Measurements from ENCODE around the gene ARFGAP3.

Gene ARFGAP3

GRCh38 chr22:42884616-42885375 lies 27.7 kb upstream of the ARFGAP3 start:
- no peak for DNase-seq (ENCODE audit: extremely low read depth in 1 of 2, low read depth in 1 of 2)

DNA sequence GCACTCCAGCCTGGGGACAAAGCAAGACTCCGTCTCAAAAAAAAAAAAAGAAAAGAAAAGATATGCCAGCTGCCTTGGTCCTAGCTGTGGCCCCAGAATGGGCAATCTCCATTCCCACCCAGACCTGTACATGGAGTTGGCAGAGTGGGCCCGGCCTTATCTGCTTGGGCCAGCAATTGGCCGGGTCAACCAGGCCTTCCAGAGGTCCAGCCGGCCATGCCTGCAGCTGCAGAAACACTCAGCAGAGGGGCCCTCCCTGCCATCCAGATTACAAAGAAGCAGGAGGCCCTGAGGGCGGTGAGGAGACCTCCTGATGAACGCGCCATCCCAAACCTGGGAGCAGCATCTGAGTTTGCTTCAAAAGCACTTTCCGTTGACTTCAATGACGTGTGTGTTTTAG lies 26.9 kb upstream of the ARFGAP3 start:
- no peak for DNase-seq (ENCODE audit: extremely low read depth in 1 of 2, low read depth in 1 of 2)

GRCh38 chr22:42883121-42883520 lies 26.0 kb upstream of the ARFGAP3 start:
- no peak for DNase-seq (ENCODE audit: extremely low read depth in 1 of 2, low read depth in 1 of 2)

GRCh38 chr22:42881982-42882656 lies 25.0 kb upstream of the ARFGAP3 start:
- DNase-seq (ENCODE audit: extremely low read depth in 1 of 2, low read depth in 1 of 2) = no peak

DNA sequence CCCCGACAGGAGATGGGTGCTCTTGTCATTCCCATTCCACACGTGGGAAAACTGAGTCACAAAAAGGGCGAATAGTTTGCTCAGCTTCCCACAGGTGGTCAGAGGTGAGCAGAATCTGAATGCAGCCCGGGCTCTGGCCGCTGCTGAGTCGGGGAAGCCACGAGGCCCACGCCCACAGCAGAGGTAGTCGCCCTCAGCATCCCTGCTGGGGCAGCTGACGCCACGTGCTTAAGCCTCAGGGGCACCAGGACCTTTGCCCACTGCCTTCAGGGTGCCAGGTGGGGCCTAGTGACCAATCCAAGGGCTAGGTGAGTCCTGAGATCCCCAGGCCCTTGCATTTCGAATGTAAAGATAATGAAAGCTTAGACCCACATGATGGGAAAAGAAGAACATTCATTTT lies 24.2 kb upstream of the ARFGAP3 start:
- DNase-seq (ENCODE audit: extremely low read depth in 1 of 2, low read depth in 1 of 2) = no peak

DNA sequence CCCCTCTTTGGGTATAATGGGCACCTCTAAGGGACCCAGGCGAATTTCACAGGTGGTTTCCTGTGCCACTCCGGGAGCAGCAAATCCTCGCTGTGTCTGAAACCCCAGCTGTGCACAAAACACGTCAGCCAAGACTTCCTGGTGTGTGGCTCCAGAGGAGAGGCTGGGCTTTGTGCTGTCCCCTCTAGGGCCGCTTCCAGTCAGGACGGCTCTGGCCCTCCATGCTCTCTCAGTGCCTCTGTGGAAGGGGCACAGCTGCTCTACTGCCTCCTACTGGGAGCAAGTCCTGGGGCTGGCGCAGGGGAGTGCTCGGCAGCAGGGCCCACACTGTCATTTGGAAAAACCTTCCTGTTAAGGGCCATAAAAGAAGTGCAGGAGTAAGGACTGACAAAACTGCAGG lies 23.7 kb upstream of the ARFGAP3 start:
- DNase-seq (ENCODE audit: extremely low read depth in 1 of 2, low read depth in 1 of 2) = no peak

DNA sequence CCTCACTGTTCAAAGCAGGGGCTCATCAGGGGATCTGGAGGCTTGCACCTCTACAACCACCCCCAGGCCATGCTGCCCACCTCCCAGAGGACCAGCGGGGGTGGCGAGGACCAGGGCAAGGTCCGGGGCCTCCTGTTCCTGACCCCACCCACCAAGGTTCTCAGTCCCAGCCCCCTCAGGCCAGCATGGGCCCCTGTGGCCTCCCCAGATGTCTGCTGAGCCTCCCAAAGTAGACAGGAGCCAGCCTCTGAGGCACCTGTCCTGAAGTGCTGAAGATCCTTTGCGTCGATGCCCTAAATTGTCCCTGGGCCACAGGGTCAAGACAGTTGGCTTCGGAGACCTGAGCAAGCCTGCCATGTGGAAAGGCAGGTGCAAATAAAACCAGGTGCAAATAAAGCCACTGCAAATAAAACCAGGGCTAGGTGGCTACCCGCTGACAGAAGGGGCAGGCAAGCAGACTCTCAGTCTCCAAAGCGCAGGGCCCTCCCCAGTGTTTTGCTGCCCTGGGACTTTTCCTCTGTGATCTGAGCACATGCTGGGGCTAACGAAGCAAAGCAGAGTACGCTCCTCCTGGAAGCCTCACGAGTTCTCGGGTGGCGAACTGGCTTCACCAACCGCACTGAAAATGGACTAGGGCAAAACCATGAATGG lies 22.4 kb upstream of the ARFGAP3 start:
- DNase-seq (ENCODE audit: extremely low read depth in 1 of 2, low read depth in 1 of 2) = no peak

GRCh38 chr22:42878561-42879305 lies 21.7 kb upstream of the ARFGAP3 start:
- no peak for DNase-seq (ENCODE audit: extremely low read depth in 1 of 2, low read depth in 1 of 2)

- DNase-seq (ENCODE audit: extremely low read depth in 1 of 2, low read depth in 1 of 2) = no peak
These were observed 20.7 kb upstream of the ARFGAP3 start for GRCh38 chr22:42877597-42878340.

GRCh38 chr22:42877158-42877557 lies 20.1 kb upstream of the ARFGAP3 start:
- DNase-seq (ENCODE audit: extremely low read depth in 1 of 2, low read depth in 1 of 2) = no peak

- no peak for DNase-seq (ENCODE audit: extremely low read depth in 1 of 2, low read depth in 1 of 2)
These were observed 19.0 kb upstream of the ARFGAP3 start for GRCh38 chr22:42876041-42876440.

DNA sequence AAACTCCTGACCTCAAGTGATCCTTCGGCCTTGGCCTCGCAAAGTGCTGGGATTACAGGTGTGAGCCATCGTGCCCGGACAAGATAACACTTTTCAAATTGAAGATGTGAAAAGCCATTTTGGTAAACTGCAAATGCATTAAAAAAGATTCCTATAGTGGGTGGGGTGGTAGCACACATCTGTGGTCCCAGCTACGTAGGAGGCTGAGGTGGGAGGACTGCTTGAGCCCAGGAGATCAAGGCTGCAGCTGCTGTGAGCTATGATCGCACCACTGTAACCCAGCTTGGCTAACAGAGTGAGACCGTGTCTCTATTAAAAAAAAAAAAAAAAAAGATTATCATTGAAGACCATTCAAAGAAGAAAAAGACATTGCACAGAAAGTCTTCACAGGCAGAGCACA lies 16.9 kb upstream of the ARFGAP3 start:
- no peak for DNase-seq (ENCODE audit: extremely low read depth in 1 of 2, low read depth in 1 of 2)

GRCh38 chr22:42873356-42873755 lies 16.3 kb upstream of the ARFGAP3 start:
- no peak for DNase-seq (ENCODE audit: extremely low read depth in 1 of 2, low read depth in 1 of 2)

GRCh38 chr22:42872821-42873220 lies 15.7 kb upstream of the ARFGAP3 start:
- DNase-seq (ENCODE audit: extremely low read depth in 1 of 2, low read depth in 1 of 2) = no peak

- no peak for DNase-seq (ENCODE audit: extremely low read depth in 1 of 2, low read depth in 1 of 2)
These were observed 14.3 kb upstream of the ARFGAP3 start for GRCh38 chr22:42871146-42872050.

GRCh38 chr22:42869888-42870480 lies 12.9 kb upstream of the ARFGAP3 start:
- no peak for DNase-seq (ENCODE audit: extremely low read depth in 1 of 2, low read depth in 1 of 2)

GRCh38 chr22:42869463-42869862 lies 12.4 kb upstream of the ARFGAP3 start:
- no peak for DNase-seq (ENCODE audit: extremely low read depth in 1 of 2, low read depth in 1 of 2)

DNA sequence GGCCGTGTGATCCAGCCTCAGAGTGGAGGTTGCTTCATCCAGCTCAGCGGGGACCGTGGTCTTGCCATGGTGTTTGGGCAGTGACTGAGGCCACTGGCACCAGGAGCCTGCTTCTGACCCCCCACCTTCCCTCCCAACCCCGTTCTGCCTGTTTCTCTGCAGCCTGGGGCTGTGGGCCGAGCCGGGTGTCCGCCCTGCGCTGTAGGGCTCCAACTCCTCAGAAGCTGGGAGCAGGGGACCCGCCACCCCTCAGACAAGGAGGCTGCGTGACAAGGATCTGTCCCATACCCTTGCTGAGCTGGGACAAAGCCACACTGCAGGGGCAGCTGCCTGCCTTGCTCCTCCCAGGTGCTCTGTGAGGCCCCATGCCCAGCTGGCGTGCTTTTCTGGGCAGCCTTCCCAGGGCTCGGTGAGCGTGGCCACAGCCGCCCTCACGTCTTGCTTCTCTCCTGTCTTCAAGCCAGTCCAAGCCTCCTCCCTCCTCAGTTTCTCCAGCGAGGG lies 11.7 kb upstream of the ARFGAP3 start:
- DNase-seq (ENCODE audit: extremely low read depth in 1 of 2, low read depth in 1 of 2) = no peak

- no peak for DNase-seq (ENCODE audit: extremely low read depth in 1 of 2, low read depth in 1 of 2)
These were observed 9.0 kb upstream of the ARFGAP3 start for GRCh38 chr22:42866100-42866499.
